Upper lobe of right lung (tissue), 1 donor: ENCODE results near the gene RETREG1. TPM values are rescaled to one million over a fixed set of nuclear protein-coding genes. Genes with fewer than 3 reads are reported as not detected.
A peak's percentile ranks its signal among the peaks of the same experiment; 100 is the strongest.

Source experiments
- ATAC-seq: fragments of 200-7000 bp; cut with Tn5 transposase; one replicate; pipeline ENCODE4 v1.9.1; 2020; ENCODE audit warnings: mild to moderate bottlenecking, moderate library complexity
- DNase-seq: peaks from one replicate; pipeline ENCODE4 v3.0.0-alpha.2; 2020
- H3K27ac ChIP-seq: fragments of 200-600 bp; one replicate; pipeline ENCODE4 v1.8.0; 2022
- H3K27me3 ChIP-seq: fragments of 200-600 bp; one replicate; pipeline ENCODE4 v1.8.0; 2022; ENCODE audit warnings: mild to moderate bottlenecking
- H3K36me3 ChIP-seq: fragments of 200-600 bp; one replicate; pipeline ENCODE4 v1.8.0; 2022
- H3K4me1 ChIP-seq: fragments of 200-600 bp; one replicate; pipeline ENCODE4 v1.8.0; 2022
- H3K4me3 ChIP-seq: fragments of 200-600 bp; one replicate; pipeline ENCODE4 v1.8.0; 2022; ENCODE audit warnings: mild to moderate bottlenecking
- H3K9me3 ChIP-seq: fragments of 200-600 bp; one replicate; pipeline ENCODE4 v1.8.0; 2022
- intact Hi-C: fragments of 100-400 bp; cut with DNase I; formaldehyde crosslinking; loops from one replicate; pipeline ENCODE4 v1.11.0; 2022
- total RNA-seq: library from RNA; stranded (reverse); fragmentation: NEBNext Ultra II Directional; extraction: Animal tissue kit (Norgen Biotek cat#: 25700); gene quantifications from one replicate; pipeline ENCODE4 v1.2.1, GENCODE V29; 2021
- TF ChIP-seq, protein P1 (sequence below): fragments of 200-600 bp; IDR thresholded peaks from one replicate; pipeline ENCODE4 v1.8.0; 2022; ENCODE audit warnings: antibody characterized with exemption
- donor health status: DM: no; HTN: yes; CAD: no; lungs with severe emphysema.

Gene RETREG1
- total RNA-seq, 1 donor from 2014 or later, result 22.8 TPM

DNA sequence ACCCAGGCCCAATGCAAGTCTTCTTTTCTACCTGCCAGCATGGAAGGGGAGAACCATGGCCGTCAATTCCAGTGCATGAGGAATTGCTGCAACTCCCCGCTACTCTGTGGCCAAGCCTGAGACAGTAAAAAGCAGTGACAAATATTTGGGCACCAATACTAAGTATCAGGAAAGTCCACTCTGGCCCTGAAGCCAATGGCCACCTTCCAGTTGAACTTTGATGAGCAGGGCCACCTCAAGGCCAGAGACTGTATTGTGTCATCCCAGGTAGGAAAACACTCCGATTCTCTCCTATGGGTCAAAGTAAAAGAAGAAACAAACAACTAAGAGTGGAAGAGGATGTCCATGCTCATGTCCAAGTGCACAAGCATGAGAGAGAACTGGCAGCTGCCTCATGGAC lies 27.1 kb downstream of the RETREG1 start:
- Histone ChIP-seq H3K4me1 (no peaks in the 10 kb centered on the region), H3K27ac (no peak overlapping the region), H3K4me3 (no peak overlapping the region), H3K9me3 (no peaks in the 10 kb centered on the region), H3K27me3 (no peaks in the 10 kb centered on the region), H3K36me3 (no peaks in the 10 kb centered on the region)
- intact Hi-C loops, result no loop called here
- TF ChIP-seq, protein P1, sequence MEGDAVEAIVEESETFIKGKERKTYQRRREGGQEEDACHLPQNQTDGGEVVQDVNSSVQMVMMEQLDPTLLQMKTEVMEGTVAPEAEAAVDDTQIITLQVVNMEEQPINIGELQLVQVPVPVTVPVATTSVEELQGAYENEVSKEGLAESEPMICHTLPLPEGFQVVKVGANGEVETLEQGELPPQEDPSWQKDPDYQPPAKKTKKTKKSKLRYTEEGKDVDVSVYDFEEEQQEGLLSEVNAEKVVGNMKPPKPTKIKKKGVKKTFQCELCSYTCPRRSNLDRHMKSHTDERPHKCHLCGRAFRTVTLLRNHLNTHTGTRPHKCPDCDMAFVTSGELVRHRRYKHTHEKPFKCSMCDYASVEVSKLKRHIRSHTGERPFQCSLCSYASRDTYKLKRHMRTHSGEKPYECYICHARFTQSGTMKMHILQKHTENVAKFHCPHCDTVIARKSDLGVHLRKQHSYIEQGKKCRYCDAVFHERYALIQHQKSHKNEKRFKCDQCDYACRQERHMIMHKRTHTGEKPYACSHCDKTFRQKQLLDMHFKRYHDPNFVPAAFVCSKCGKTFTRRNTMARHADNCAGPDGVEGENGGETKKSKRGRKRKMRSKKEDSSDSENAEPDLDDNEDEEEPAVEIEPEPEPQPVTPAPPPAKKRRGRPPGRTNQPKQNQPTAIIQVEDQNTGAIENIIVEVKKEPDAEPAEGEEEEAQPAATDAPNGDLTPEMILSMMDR, result no peak
- DNase-seq (no peak), ATAC-seq (no peak)

DNA sequence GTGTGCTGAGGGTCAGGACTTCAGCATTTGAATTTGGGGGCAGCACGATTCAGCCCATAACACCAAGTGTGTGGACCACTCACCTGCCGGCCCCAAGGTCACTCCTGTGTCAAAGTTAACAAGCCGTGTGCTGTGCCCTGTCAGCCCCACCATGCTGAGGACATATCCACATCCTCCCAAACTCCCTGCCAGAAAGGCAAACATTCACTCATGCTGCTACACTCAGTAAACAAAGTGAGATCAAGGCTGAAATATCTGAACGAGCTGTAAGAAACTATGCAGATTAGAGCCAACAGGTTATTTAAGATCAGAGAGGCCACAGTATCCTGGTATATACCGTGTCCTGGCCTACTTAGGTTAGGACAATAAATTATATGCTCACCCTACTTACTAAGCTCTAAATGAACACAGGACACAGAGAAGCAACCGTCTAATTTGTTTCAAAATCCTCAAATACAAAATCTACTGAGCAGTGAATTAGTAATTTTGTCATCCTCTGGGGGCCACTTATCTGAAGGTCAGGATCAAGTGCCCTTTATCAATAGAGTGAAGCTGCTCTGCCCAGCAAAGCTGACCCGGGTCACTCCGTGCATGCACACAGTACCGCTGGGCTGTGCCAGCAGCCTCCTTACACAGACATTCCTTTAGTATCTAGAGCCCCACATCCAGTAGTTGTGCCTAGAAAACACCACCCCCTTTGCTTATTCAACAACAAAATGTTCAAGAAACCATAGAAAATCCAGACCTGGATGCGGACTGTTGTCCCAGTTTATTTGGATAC lies 28.2 kb downstream of the RETREG1 start:
- Histone ChIP-seq H3K4me1 (no peaks in the 10 kb centered on the region), H3K27ac (no peak overlapping the region), H3K36me3 (no peaks in the 10 kb centered on the region), H3K4me3 (no peak overlapping the region), H3K27me3 (no peaks in the 10 kb centered on the region), H3K9me3 (no peaks in the 10 kb centered on the region)
- ATAC-seq (peak; percentile 59), DNase-seq (no peak)
- intact Hi-C loops, result no loop called here
- TF ChIP-seq, protein P1, result no peak

DNA sequence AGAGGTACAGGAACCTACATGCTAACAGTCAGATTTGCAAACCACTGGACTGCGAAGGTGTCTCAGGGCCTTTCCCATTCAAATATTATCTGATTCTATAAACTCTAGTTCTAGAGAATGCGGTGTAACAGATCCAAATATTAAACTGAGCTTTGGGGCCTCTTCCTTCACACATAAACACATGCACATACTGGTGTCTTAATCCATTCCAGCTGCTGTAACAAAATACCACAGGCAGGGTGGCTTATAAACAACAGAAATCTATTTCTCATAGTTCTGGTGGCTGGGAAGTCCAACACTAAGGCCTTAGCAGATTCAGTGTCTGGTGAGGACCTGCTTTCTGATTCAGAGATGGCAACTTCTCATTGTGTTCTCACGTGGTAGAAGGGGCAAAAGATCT lies 30.2 kb downstream of the RETREG1 start:
- H3K36me3 ChIP-seq, result no peaks in the 10 kb centered on the region
- no peak overlapping the region for H3K27ac ChIP-seq
- intact Hi-C loops, result no loop called here
- DNase-seq (no peak), ATAC-seq (no peak)
- no peaks in the 10 kb centered on the region for H3K4me1 ChIP-seq
- TF ChIP-seq, protein P1, result no peak
- no peaks in the 10 kb centered on the region for H3K27me3 ChIP-seq
- H3K9me3 ChIP-seq, result no peaks in the 10 kb centered on the region
- H3K4me3 ChIP-seq, result no peak overlapping the region

DNA sequence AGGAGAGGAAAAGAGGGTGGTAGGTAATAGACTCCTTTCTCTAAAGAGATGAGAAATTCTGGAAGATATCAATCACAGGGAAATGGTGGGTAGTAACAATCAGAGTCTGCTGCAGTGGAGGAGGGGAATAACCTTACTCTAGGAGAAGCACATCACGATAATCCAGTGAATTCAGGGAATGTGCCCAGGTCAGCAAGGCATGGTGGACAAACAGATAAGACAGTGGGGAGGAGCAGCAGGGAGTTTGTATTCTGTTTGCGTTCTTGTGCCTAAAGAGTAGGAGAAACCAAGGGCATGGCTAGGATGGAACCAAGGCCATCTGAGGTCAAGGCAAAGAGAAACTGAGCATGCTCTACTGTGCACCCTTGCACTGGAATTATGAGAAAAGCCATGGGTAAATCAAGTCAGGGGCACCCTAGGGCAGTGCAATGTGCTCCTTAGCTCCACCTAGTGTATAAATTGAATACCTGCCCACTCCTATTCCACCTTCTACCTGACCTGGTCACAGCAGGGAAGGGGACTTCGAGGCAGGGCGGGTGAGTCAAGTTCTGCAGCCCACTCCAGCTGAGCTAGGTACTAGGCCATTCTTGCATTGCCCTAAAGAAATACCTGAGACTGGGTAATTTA lies 31.6 kb downstream of the RETREG1 start:
- TF ChIP-seq, protein P1, result peak; percentile 34
- Histone ChIP-seq H3K27ac (no peak overlapping the region), H3K9me3 (no peaks in the 10 kb centered on the region), H3K4me3 (no peak overlapping the region), H3K27me3 (no peaks in the 10 kb centered on the region), H3K36me3 (no peaks in the 10 kb centered on the region), H3K4me1 (no peaks in the 10 kb centered on the region)
- DNase-seq (no peak), ATAC-seq (peak; percentile 53)
- intact Hi-C loops, result no loop called here

DNA sequence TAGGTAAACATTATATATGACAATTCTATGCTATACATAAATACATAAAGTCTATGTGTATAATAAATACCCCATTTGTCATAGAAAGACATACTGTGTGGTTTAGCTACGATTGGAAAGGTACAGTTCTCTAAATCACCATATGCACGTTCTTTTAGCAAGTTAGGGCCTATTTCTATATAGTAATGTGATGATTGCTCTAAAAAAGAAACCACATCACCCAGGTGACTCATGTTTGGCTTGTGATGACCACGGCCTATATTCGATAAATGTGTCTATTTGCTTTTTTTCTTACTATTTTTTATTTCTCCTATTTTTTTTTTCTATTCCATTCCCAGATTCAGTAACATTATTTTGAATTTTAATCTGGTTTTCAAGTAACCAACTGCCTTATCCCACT lies 34.7 kb downstream of the RETREG1 start:
- Histone ChIP-seq H3K27me3 (no peaks in the 10 kb centered on the region), H3K4me3 (no peak overlapping the region), H3K27ac (no peak overlapping the region), H3K36me3 (no peaks in the 10 kb centered on the region), H3K9me3 (no peaks in the 10 kb centered on the region), H3K4me1 (no peaks in the 10 kb centered on the region)
- TF ChIP-seq, protein P1, result no peak
- ATAC-seq (no peak), DNase-seq (no peak)
- intact Hi-C loops, result no loop called here
